HEK293 (cell line): ENCODE measurements around the gene SVIL.
"Not testable (repeated sequence)": the region's sequence is repeated elsewhere in the genome, so short reads cannot be mapped to it uniquely, and the experiment has no call there.

Experiments
- CTCF ChIA-PET: fragments of 350-600 bp; formaldehyde crosslinking; extraction: SDS; loops from one replicate; lab custom pipeline; 2021; ENCODE audit warnings: antibody characterized with exemption; lab: Yijun Ruan, JAX
- POLR2A ChIA-PET: fragments of 300-600 bp; formaldehyde crosslinking; extraction: SDS; loops from one replicate; lab custom pipeline; 2020; ENCODE audit warnings: antibody characterized with exemption, inconsistent platforms; lab: Yijun Ruan, JAX
- H3K27ac ChIP-seq: fragments of 200-500 bp; sonication (Bioruptor generic); 2 replicates; pipeline ENCODE4 v1.5.1; 2014; ENCODE audit warnings: low read depth, low read length, control low read depth, inconsistent platforms; ENCODE audit errors: extremely low read depth
- H3K36me3 ChIP-seq, 2 experiments: fragments of 200-500 bp in 1 of 2; sonication (Bioruptor generic) in 1 of 2; 1 replicate in 1 of 2; 2 replicates in 1 of 2; pipeline ENCODE4 v1.5.1; 2014 to 2017; ENCODE audit warnings: inconsistent platforms in 2 of 2, low read length in 2 of 2; ENCODE audit not compliant: control insufficient read depth in 2 of 2, insufficient read depth in 1 of 2
- H3K4me1 ChIP-seq: fragments of 200-500 bp; sonication (Bioruptor generic); 2 replicates; pipeline ENCODE4 v1.5.1; 2014; ENCODE audit warnings: mild to moderate bottlenecking, low read length, inconsistent platforms; ENCODE audit not compliant: control insufficient read depth, insufficient read depth
- H3K4me3 ChIP-seq: 2 replicates; pipeline ENCODE4 v1.5.1; 2011; ENCODE audit warnings: low read depth, mild to moderate bottlenecking, control low read depth, low read length, moderate library complexity
- H3K9me3 ChIP-seq: fragments of 200-500 bp; sonication (Bioruptor generic); 2 replicates; pipeline ENCODE4 v1.5.1; 2014; ENCODE audit warnings: low read depth, low read length, inconsistent platforms; ENCODE audit not compliant: control insufficient read depth, insufficient read depth
- ELK4 ChIP-seq: IDR thresholded peaks from 2 replicates; pipeline ENCODE4 v1.6.1; 2011; ENCODE audit warnings: mild to moderate bottlenecking, low read depth, low read length, borderline replicate concordance
- PRDM2 ChIP-seq: fragments of 450-650 bp; formaldehyde crosslinking; IDR thresholded peaks from 2 replicates; pipeline ENCODE4 v1.5.1; 2016; ENCODE audit warnings: missing biosample characterization, missing genetic modification characterization, borderline replicate concordance
- ZNF112 ChIP-seq: fragments of 450-650 bp; formaldehyde crosslinking; IDR thresholded peaks from 2 replicates; pipeline ENCODE4 v1.5.0; 2017; ENCODE audit warnings: missing biosample characterization, missing genetic modification characterization
- ZNF114 ChIP-seq: fragments of 450-650 bp; formaldehyde crosslinking; IDR thresholded peaks from 2 replicates; pipeline ENCODE4 v1.5.0; 2017; ENCODE audit warnings: missing biosample characterization, missing genetic modification characterization
- ZNF174 ChIP-seq: fragments of 450-650 bp; formaldehyde crosslinking; IDR thresholded peaks from 2 replicates; pipeline ENCODE4 v1.5.0; 2017; ENCODE audit warnings: missing biosample characterization, mild to moderate bottlenecking, missing genetic modification characterization
- ZNF426 ChIP-seq: fragments of 450-650 bp; formaldehyde crosslinking; IDR thresholded peaks from 2 replicates; pipeline ENCODE4 v1.5.1; 2017; ENCODE audit warnings: missing biosample characterization, missing genetic modification characterization, mild to moderate bottlenecking, inconsistent platforms, moderate library complexity
- ZNF558 ChIP-seq: fragments of 450-650 bp; formaldehyde crosslinking; IDR thresholded peaks from 2 replicates; pipeline ENCODE4 v1.5.1; 2016; ENCODE audit warnings: missing biosample characterization, missing genetic modification characterization
- TF ChIP-seq, protein P1 (sequence below): fragments of 450-650 bp; formaldehyde crosslinking; IDR thresholded peaks from 2 replicates; pipeline ENCODE4 v1.5.1; 2016; ENCODE audit warnings: missing biosample characterization, missing genetic modification characterization
- TF ChIP-seq, protein P2 (sequence below): fragments of 450-650 bp; IDR thresholded peaks from 2 replicates; pipeline ENCODE4 v1.5.1; 2018; ENCODE audit warnings: missing biosample characterization, missing genetic modification characterization

Gene SVIL

DNA sequence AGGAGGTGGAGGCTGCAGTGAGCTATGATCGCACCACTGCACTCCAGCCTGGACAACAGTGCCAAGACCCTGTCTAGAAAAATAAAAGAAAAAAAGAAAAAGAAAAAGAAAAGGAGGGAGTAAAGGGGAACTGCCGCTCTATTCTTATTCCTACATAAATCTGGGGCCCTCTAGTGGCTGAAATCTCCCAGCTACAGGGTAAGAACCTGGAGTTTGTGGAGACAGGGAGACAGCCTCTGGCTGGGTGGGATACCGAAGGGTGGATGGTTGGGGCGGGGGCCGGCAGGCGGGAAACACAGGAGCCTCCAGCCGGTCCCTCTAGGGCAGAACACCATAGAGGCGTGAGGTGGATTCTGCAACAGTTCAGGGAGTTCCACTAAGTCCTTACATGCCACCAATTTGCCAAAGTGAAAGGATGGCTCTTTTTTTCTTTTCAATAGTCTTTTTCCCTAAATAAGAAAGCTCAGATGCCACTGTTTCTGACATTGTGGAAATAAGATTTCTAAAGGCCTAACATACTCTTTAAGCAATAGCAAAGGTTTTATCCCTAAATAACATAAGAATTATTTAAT lies 117.3 kb downstream of the SVIL start (continued):
- TF ChIP-seq PRDM2 (tag by site-specific recombination), result no peak
- TF ChIP-seq ZNF114 (tag by site-specific recombination), result no peak
- TF ChIP-seq ZNF558 (tag by site-specific recombination), result no peak
- no peak for TF ChIP-seq ZNF112
- TF ChIP-seq, protein P1, sequence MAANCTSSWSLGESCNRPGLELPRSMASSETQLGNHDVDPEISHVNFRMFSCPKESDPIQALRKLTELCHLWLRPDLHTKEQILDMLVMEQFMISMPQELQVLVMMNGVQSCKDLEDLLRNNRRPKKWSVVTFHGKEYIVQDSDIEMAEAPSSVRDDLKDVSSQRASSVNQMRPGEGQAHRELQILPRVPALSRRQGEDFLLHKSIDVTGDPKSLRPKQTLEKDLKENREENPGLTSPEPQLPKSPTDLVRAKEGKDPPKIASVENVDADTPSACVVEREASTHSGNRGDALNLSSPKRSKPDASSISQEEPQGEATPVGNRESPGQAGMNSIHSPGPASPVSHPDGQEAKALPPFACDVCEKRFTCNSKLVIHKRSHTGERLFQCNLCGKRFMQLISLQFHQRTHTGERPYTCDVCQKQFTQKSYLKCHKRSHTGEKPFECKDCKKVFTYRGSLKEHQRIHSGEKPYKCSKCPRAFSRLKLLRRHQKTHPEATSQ, result no peak
- no peak for TF ChIP-seq ZNF426 (tag by site-specific recombination)
- TF ChIP-seq ZNF174 (tag by site-specific recombination), result no peak
- TF ChIP-seq, protein P2, sequence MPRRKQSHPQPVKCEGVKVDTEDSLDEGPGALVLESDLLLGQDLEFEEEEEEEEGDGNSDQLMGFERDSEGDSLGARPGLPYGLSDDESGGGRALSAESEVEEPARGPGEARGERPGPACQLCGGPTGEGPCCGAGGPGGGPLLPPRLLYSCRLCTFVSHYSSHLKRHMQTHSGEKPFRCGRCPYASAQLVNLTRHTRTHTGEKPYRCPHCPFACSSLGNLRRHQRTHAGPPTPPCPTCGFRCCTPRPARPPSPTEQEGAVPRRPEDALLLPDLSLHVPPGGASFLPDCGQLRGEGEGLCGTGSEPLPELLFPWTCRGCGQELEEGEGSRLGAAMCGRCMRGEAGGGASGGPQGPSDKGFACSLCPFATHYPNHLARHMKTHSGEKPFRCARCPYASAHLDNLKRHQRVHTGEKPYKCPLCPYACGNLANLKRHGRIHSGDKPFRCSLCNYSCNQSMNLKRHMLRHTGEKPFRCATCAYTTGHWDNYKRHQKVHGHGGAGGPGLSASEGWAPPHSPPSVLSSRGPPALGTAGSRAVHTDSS (tag by site-specific recombination), result no peak
- TF ChIP-seq ELK4, result no peak
- TF ChIP-seq, all 188 proteins: peak for 3

GRCh38 chr10:29516309-29516932 lies 118.3 kb downstream of the SVIL start:
- not testable (repeated sequence) for H3K36me3 ChIP-seq, H3K27ac ChIP-seq, H3K4me1 ChIP-seq, H3K9me3 ChIP-seq, H3K4me3 ChIP-seq
- CTCF ChIA-PET, result interaction anchor here (0.6 to 1.9 kb wide), 10 partner anchors 10 to 1779 kb away, joined by 3 to 13 read pairs (median 6); no protein-coding TSS in a partner anchor
- POLR2A ChIA-PET, result interaction anchor here (1.0 kb wide), 1 partner anchor 13 kb away, joined by 3 read pairs; no protein-coding TSS in a partner anchor

DNA sequence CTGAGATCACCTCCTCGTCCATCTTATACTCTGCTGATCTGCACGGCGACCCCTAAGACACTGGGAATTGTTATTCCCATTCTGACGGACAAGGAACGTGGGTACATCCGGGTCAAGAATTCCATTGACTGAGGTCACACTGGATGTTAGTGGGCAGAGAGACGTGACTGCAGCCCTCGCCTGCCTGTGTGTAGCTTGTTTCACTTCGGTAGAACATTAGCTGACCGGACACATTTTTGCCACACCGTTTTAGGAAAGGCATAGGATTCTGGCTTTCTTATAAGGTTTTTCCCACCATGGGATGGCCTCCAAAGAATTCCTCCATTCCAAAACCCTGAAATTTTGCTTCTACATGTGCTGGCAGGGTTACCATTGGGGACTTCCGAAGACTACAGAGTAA lies 118.9 kb downstream of the SVIL start:
- H3K4me1 ChIP-seq, H3K36me3 ChIP-seq, H3K4me3 ChIP-seq, POLR2A ChIA-PET, H3K9me3 ChIP-seq, H3K27ac ChIP-seq: not testable (repeated sequence)
- CTCF ChIA-PET, result interaction anchor here (1.1 kb wide), 1 partner anchor 9 kb away, joined by 5 read pairs; no protein-coding TSS in a partner anchor

GRCh38 chr10:29515104-29515503 lies 119.7 kb downstream of the SVIL start:
- H3K36me3 ChIP-seq, POLR2A ChIA-PET, H3K27ac ChIP-seq, H3K4me3 ChIP-seq, H3K9me3 ChIP-seq, H3K4me1 ChIP-seq: not testable (repeated sequence)
- CTCF ChIA-PET, result interaction anchor here (1.1 to 3.7 kb wide), 4 partner anchors 10 to 20 kb away, joined by 5 to 28 read pairs (median 16); no protein-coding TSS in a partner anchor
